ENCODE results near the gene DLK2.
"Not testable (repeated sequence)": the region's sequence is repeated elsewhere in the genome, so short reads cannot be mapped to it uniquely, and the experiment has no call there.

DLK2 gene

DNA sequence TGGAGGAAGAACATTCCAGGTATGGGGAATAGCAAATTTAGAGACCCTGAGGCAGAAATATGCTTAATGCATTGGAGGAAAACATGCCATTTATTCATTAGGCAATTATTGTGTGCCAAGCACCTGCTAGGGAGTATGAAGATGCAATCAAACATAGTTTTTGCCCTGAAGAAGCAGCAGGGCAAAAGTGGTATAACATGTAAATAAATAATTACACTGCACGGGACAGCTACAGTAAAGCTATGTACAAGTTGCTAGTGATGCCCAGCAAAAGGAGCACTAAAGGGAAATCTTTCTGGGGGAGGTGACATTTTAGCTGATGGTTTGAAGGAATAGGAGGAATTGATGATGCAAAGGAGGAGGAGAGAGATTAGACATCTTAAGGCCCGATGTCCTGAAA, 21.4 kb upstream of the DLK2 start:
- Mint-ChIP-seq H3K27ac (ENCODE audit: low read depth) (peak overlapping the region; percentile 100), H3K9me3 (no peaks in the 10 kb centered on the region), H3K36me3 (ENCODE audit: insufficient read depth) (peaks cover 7% of the 10 kb centered on the region), H3K4me3 (peak overlapping the region; percentile 97), H3K27me3 (no peaks in the 10 kb centered on the region), H3K4me1 (peaks cover 33% of the 10 kb centered on the region)
- ATAC-seq (replicated peaks; ENCODE audit: extremely low read depth, poor library complexity, severe bottlenecking) (peak; percentile 54), DNase-seq (ENCODE audit: low spot score in 2 of 2) (no peak)

- Mint-ChIP-seq H3K27me3 (no peaks in the 10 kb centered on the region), H3K4me1 (peaks cover 30% of the 10 kb centered on the region), H3K36me3 (ENCODE audit: insufficient read depth) (peaks cover 7% of the 10 kb centered on the region), H3K4me3 (no peak overlapping the region), H3K27ac (ENCODE audit: low read depth) (no peak overlapping the region), H3K9me3 (no peaks in the 10 kb centered on the region)
- no peak for DNase-seq (ENCODE audit: low spot score in 2 of 2)
- ATAC-seq (replicated peaks; ENCODE audit: extremely low read depth, poor library complexity, severe bottlenecking), result no peak
These were observed 20.2 kb upstream of the DLK2 start for GRCh38 chr6:43475516-43475915.

GRCh38 chr6:43472515-43472914, 17.2 kb upstream of the DLK2 start:
- ATAC-seq (replicated peaks; ENCODE audit: extremely low read depth, poor library complexity, severe bottlenecking) (no peak), DNase-seq (ENCODE audit: low spot score in 2 of 2) (no peak)
- no peaks in the 10 kb centered on the region for H3K9me3 Mint-ChIP-seq
- H3K27me3 Mint-ChIP-seq, result peaks cover 24% of the 10 kb centered on the region
- H3K4me1 Mint-ChIP-seq, result peaks cover 11% of the 10 kb centered on the region
- no peak overlapping the region for H3K4me3 Mint-ChIP-seq
- peaks cover 2% of the 10 kb centered on the region for H3K36me3 Mint-ChIP-seq (ENCODE audit: insufficient read depth)
- H3K27ac Mint-ChIP-seq (ENCODE audit: low read depth), result no peak overlapping the region

DNA sequence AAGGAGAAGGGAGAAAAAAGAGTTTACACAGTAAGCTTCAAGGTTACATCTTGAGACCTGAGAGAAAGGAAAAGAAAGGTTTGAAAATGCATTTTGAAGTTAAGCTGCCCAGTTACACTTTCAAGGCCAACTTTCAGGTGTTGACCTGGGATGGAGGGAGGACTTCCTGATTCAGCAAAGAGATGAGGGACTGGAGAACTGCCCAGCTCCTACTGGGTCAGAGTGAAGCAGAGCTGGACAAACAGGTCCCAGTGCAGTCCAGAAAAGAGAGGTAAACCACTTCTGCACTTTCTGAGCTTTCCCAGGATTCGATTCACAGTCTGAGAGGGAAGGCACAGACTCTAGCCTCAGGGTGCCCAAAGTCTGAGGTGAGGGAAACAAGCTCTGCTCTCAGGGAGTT, 16.1 kb upstream of the DLK2 start:
- DNase-seq (ENCODE audit: low spot score in 2 of 2) (no peak), ATAC-seq (replicated peaks; ENCODE audit: extremely low read depth, poor library complexity, severe bottlenecking) (no peak)
- no peaks in the 10 kb centered on the region for H3K4me1 Mint-ChIP-seq
- H3K36me3 Mint-ChIP-seq (ENCODE audit: insufficient read depth), result no peaks in the 10 kb centered on the region
- no peak overlapping the region for H3K4me3 Mint-ChIP-seq
- no peak overlapping the region for H3K27ac Mint-ChIP-seq (ENCODE audit: low read depth)
- H3K9me3 Mint-ChIP-seq, result no peaks in the 10 kb centered on the region
- peaks cover 35% of the 10 kb centered on the region for H3K27me3 Mint-ChIP-seq

DNA sequence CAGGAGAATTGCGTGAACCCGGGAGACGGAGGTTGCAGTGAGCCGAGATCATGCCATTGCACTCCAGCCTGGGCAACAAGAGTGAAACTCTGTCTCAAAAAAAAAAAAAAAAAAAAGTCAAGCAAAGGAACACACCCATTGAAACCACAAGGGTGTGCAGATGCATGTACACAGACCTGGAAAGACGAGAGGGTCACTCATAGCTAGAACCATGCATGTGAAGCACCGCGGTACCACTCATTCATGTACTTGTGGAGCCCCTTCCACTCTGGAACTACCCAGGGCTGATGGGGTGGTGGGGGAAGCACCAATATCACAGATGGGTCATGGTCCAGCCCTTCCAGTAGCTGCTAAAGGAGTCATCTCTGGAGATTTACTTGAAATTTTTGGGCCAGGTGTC, 14.6 kb upstream of the DLK2 start:
- no peak for ATAC-seq (replicated peaks; ENCODE audit: extremely low read depth, poor library complexity, severe bottlenecking)
- Mint-ChIP-seq H3K27ac (ENCODE audit: low read depth) (no peak overlapping the region), H3K4me1 (no peaks in the 10 kb centered on the region), H3K9me3 (no peaks in the 10 kb centered on the region), H3K36me3 (ENCODE audit: insufficient read depth) (no peaks in the 10 kb centered on the region), H3K4me3 (no peak overlapping the region), H3K27me3 (peaks cover 37% of the 10 kb centered on the region)
- no peak for DNase-seq (ENCODE audit: low spot score in 2 of 2)

GRCh38 chr6:43468748-43469681, 13.7 kb upstream of the DLK2 start:
- Mint-ChIP-seq H3K27me3 (peaks cover 37% of the 10 kb centered on the region), H3K4me1 (no peaks in the 10 kb centered on the region), H3K4me3 (no peak overlapping the region), H3K27ac (ENCODE audit: low read depth) (no peak overlapping the region), H3K9me3 (no peaks in the 10 kb centered on the region), H3K36me3 (ENCODE audit: insufficient read depth) (no peaks in the 10 kb centered on the region)
- ATAC-seq (replicated peaks; ENCODE audit: extremely low read depth, poor library complexity, severe bottlenecking) (no peak), DNase-seq (ENCODE audit: low spot score in 2 of 2) (no peak)

- Mint-ChIP-seq H3K27me3 (peaks cover 40% of the 10 kb centered on the region), H3K9me3 (no peaks in the 10 kb centered on the region), H3K4me1 (no peaks in the 10 kb centered on the region), H3K36me3 (ENCODE audit: insufficient read depth) (no peaks in the 10 kb centered on the region), H3K27ac (ENCODE audit: low read depth) (no peak overlapping the region), H3K4me3 (no peak overlapping the region)
- no peak for DNase-seq (ENCODE audit: low spot score in 2 of 2)
- no peak for ATAC-seq (replicated peaks; ENCODE audit: extremely low read depth, poor library complexity, severe bottlenecking)
These were observed 12.9 kb upstream of the DLK2 start for GRCh38 chr6:43468240-43468639.

- DNase-seq (ENCODE audit: low spot score in 2 of 2) (no peak), ATAC-seq (replicated peaks; ENCODE audit: extremely low read depth, poor library complexity, severe bottlenecking) (no peak)
- Mint-ChIP-seq H3K27me3 (peaks cover 45% of the 10 kb centered on the region), H3K9me3 (no peaks in the 10 kb centered on the region), H3K4me3 (no peak overlapping the region), H3K4me1 (no peaks in the 10 kb centered on the region), H3K27ac (ENCODE audit: low read depth) (no peak overlapping the region), H3K36me3 (ENCODE audit: insufficient read depth) (no peaks in the 10 kb centered on the region)
These were observed 12.4 kb upstream of the DLK2 start for GRCh38 chr6:43467752-43468151.

- not testable (repeated sequence) for DNase-seq (ENCODE audit: low spot score in 2 of 2); H3K9me3 Mint-ChIP-seq; H3K27ac Mint-ChIP-seq (ENCODE audit: low read depth); H3K36me3 Mint-ChIP-seq (ENCODE audit: insufficient read depth); H3K4me3 Mint-ChIP-seq; ATAC-seq (replicated peaks; ENCODE audit: extremely low read depth, poor library complexity, severe bottlenecking); H3K4me1 Mint-ChIP-seq
- H3K27me3 Mint-ChIP-seq, result peaks cover 50% of the 10 kb centered on the region
These were observed 11.9 kb upstream of the DLK2 start for GRCh38 chr6:43467265-43467664.

GRCh38 chr6:43465948-43466347, 10.6 kb upstream of the DLK2 start:
- no peak for ATAC-seq (replicated peaks; ENCODE audit: extremely low read depth, poor library complexity, severe bottlenecking)

DNA sequence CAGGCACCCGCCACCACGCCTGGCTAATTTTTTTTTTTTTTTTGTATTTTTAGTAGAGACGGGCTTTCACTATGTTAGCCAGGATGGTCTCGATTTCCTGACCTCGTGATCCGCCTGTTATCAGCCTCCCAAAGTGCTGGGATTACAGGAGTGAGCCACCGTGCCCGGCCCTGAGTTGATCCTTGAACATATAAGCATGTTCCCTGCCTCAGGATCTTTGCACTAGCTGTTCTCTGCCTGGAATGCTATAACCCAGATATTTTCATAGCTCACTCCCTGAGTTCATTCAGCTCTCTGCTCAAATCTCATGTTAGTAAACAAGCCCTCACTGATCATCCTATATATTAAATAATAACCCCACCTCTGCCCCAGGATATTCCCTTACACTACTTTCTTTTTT, 9.0 kb upstream of the DLK2 start:
- H3K4me1 Mint-ChIP-seq, result no peaks in the 10 kb centered on the region
- no peak for ATAC-seq (replicated peaks; ENCODE audit: extremely low read depth, poor library complexity, severe bottlenecking)
- peaks cover 54% of the 10 kb centered on the region for H3K27me3 Mint-ChIP-seq
- H3K27ac Mint-ChIP-seq (ENCODE audit: low read depth), result no peak overlapping the region
- no peak overlapping the region for H3K4me3 Mint-ChIP-seq
- no peak for DNase-seq (ENCODE audit: low spot score in 2 of 2)
- H3K36me3 Mint-ChIP-seq (ENCODE audit: insufficient read depth), result peaks cover 2% of the 10 kb centered on the region
- no peaks in the 10 kb centered on the region for H3K9me3 Mint-ChIP-seq

More at GRCh38 chr6:43465948-43466347, 10.6 kb upstream of the DLK2 start:
- H3K27ac Mint-ChIP-seq (ENCODE audit: low read depth), result no peak overlapping the region
- no peak overlapping the region for H3K4me3 Mint-ChIP-seq
- DNase-seq (ENCODE audit: low spot score in 2 of 2), result no peak
- no peaks in the 10 kb centered on the region for H3K4me1 Mint-ChIP-seq
- H3K9me3 Mint-ChIP-seq, result no peaks in the 10 kb centered on the region
- H3K36me3 Mint-ChIP-seq (ENCODE audit: insufficient read depth), result peaks cover 2% of the 10 kb centered on the region
- peaks cover 60% of the 10 kb centered on the region for H3K27me3 Mint-ChIP-seq

DNA sequence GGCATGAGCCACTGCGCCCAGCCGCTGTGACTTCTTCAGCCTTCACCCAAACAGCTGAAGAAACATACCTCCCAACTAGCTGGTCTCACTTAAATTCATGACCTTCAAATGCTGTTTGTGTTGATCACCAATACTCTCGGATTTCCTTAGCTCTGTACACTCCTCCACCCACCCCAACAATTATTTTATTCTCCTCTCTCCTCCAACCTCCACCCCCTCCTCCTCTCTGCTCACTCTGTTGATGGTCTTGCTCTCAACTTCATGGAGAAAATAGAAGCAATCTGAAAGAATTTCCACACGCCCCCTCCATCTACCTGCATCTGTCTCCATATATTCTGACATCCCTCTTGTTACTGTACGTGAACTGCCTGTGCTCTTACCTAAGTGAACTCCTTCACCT, 6.6 kb upstream of the DLK2 start:
- Mint-ChIP-seq H3K4me1 (peaks cover 1% of the 10 kb centered on the region), H3K4me3 (no peak overlapping the region), H3K27ac (ENCODE audit: low read depth) (no peak overlapping the region)

GRCh38 chr6:43460032-43460431, 4.7 kb upstream of the DLK2 start:
- H3K4me3 Mint-ChIP-seq, result no peak overlapping the region
- ATAC-seq (replicated peaks; ENCODE audit: extremely low read depth, poor library complexity, severe bottlenecking), result no peak

More for the DNA sequence above, 6.6 kb upstream of the DLK2 start:
- H3K36me3 Mint-ChIP-seq (ENCODE audit: insufficient read depth), result peaks cover 2% of the 10 kb centered on the region
- H3K9me3 Mint-ChIP-seq, result no peaks in the 10 kb centered on the region
- ATAC-seq (replicated peaks; ENCODE audit: extremely low read depth, poor library complexity, severe bottlenecking) (no peak), DNase-seq (ENCODE audit: low spot score in 2 of 2) (no peak)
- H3K27me3 Mint-ChIP-seq, result peaks cover 33% of the 10 kb centered on the region

More at GRCh38 chr6:43460032-43460431, 4.7 kb upstream of the DLK2 start:
- Mint-ChIP-seq H3K4me1 (peaks cover 14% of the 10 kb centered on the region), H3K9me3 (no peaks in the 10 kb centered on the region), H3K27me3 (peaks cover 31% of the 10 kb centered on the region), H3K27ac (ENCODE audit: low read depth) (no peak overlapping the region), H3K36me3 (ENCODE audit: insufficient read depth) (peaks cover 2% of the 10 kb centered on the region)
- no peak for DNase-seq (ENCODE audit: low spot score in 2 of 2)
